ENCODE results near the gene SLC22A23. TPM values are rescaled to one million over a fixed set of nuclear protein-coding genes. Genes with fewer than 3 reads are reported as not detected.

The SLC22A23 gene
- total and polyA plus RNA-seq, 4 donors = 4.9 to 45.4 (median 19.7) TPM

GRCh38 chr6:3293271-3294155 lies 163.3 kb downstream of the SLC22A23 start:
- no peak for TF ChIP-seq EGR1 (IDR thresholded peaks at IDR 0.05; ENCODE audit: low read depth in 2 of 2)
- no peak for TF ChIP-seq ATF3 (IDR thresholded peaks at IDR 0.05)
- no peak for TF ChIP-seq SP1 (IDR thresholded peaks at IDR 0.05)
- no peak for TF ChIP-seq RAD21 (IDR thresholded peaks at IDR 0.05)
- TF ChIP-seq HNF4A (conservative IDR thresholded peaks at IDR 0.05) = no peak
- no peak for TF ChIP-seq FOXA2 (IDR thresholded peaks at IDR 0.05)
- no peak for TF ChIP-seq GABPA (IDR thresholded peaks at IDR 0.05 in 1 of 2, conservative IDR thresholded peaks at IDR 0.05 in 1 of 2)
- TF ChIP-seq FOXA1 (IDR thresholded peaks at IDR 0.05) = no peak
- TF ChIP-seq REST (IDR thresholded peaks at IDR 0.05) = no peak
- TF ChIP-seq NR2F2 (IDR thresholded peaks at IDR 0.05) = no peak
- TF ChIP-seq TAF1 (conservative IDR thresholded peaks at IDR 0.05) = no peak
- TF ChIP-seq MAX (IDR thresholded peaks at IDR 0.05) = no peak
- no peak for TF ChIP-seq JUND (IDR thresholded peaks at IDR 0.05)
- TF ChIP-seq HNF4G (IDR thresholded peaks at IDR 0.05) = no peak
- no peak for TF ChIP-seq ZBTB33 (IDR thresholded peaks at IDR 0.05)
- TF ChIP-seq YY1 (IDR thresholded peaks at IDR 0.05) = no peak
- TF ChIP-seq RXRA (IDR thresholded peaks at IDR 0.05) = no peak
- no peak for TF ChIP-seq CTCF (IDR thresholded peaks at IDR 0.05; ENCODE audit: low read depth, low read length, missing input control)
- no peaks in the 10 kb centered on the region for H3K9me3 ChIP-seq (ENCODE audit: control insufficient read depth in 4 of 4, low read length in 3 of 4)
- no peak overlapping the region for H3K9ac ChIP-seq (ENCODE audit: low read depth in 1 of 2, low read length in 2 of 2)
- peaks cover 0 to 16% (median 10%) of the 10 kb centered on the region in 4 donors for H3K36me3 ChIP-seq (ENCODE audit: control insufficient read depth in 4 of 4, insufficient read depth in 3 of 4, low read depth in 1 of 4, low read length in 3 of 4)
- DNase-seq (ENCODE audit: low spot score) = no peak
- WGBS = 91% methylated on average over 26 of the region's 26 CpGs
- H3K4me1 ChIP-seq (ENCODE audit: control insufficient read depth in 4 of 4, insufficient read depth in 4 of 4, low read length in 3 of 4) = peaks cover 2 to 17% (median 10%) of the 10 kb centered on the region in 4 donors
- H3K27ac ChIP-seq (ENCODE audit: low read depth in 1 of 2, low read length in 2 of 2) = no peak overlapping the region
- H3K4me3 ChIP-seq (ENCODE audit: low read depth in 1 of 3, low read length in 3 of 3) = no peak overlapping the region
- no peaks in the 10 kb centered on the region for H3K27me3 ChIP-seq (ENCODE audit: control insufficient read depth in 4 of 4, insufficient read depth in 4 of 4, low read length in 3 of 4)
